Neural progenitor cell (in vitro differentiated cells): ENCODE data around the gene CARMIL1. TPM values are rescaled to one million over a fixed set of nuclear protein-coding genes. Genes with fewer than 3 reads are reported as not detected.

Experiments
- DNase-seq: peaks from one replicate; pipeline ENCODE4 v3.0.0-alpha.2; 2016; ENCODE audit warnings: low spot score
- H2AFZ ChIP-seq: fragments of 200-600 bp; sonication (generic); replicated peaks from 2 replicates; pipeline ENCODE4 v1.6.1; 2016; ENCODE audit warnings: antibody characterized with exemption
- H3F3A ChIP-seq: fragments of 200-600 bp; sonication (generic); 2 replicates; pipeline ENCODE4 v1.6.1; 2016; ENCODE audit warnings: antibody characterized with exemption, low read depth
- H3K27ac ChIP-seq: fragments of 200-600 bp; sonication (generic); 2 replicates; pipeline ENCODE4 v1.5.1; 2016; ENCODE audit warnings: mild to moderate bottlenecking
- H3K27me3 ChIP-seq: fragments of 200-600 bp; sonication (generic); 2 replicates; pipeline ENCODE4 v1.6.1; 2016; ENCODE audit warnings: mild to moderate bottlenecking, moderate library complexity
- H3K36me3 ChIP-seq: fragments of 200-600 bp; sonication (generic); 2 replicates; pipeline ENCODE4 v1.5.1; 2016
- H3K4me1 ChIP-seq: fragments of 200-600 bp; sonication (generic); 2 replicates; pipeline ENCODE4 v1.6.1; 2016; ENCODE audit warnings: mixed run types
- H3K4me2 ChIP-seq: fragments of 200-600 bp; sonication (generic); 2 replicates; pipeline ENCODE4 v1.6.1; 2016
- H3K4me3 ChIP-seq: fragments of 200-600 bp; sonication (generic); 2 replicates; pipeline ENCODE4 v1.5.1; 2016
- H3K79me2 ChIP-seq: fragments of 200-600 bp; sonication (generic); 2 replicates; pipeline ENCODE4 v1.6.1; 2016; ENCODE audit warnings: low read depth
- H3K9ac ChIP-seq: fragments of 200-600 bp; sonication (generic); 2 replicates; pipeline ENCODE4 v1.6.1; 2016
- H3K9me3 ChIP-seq: fragments of 200-600 bp; sonication (generic); 2 replicates; pipeline ENCODE4 v1.5.1; 2016; ENCODE audit warnings: low read depth
- H4K20me1 ChIP-seq: fragments of 200-600 bp; sonication (generic); 2 replicates; pipeline ENCODE4 v1.6.1; 2016; ENCODE audit warnings: low read depth
- H3K27ac Mint-ChIP-seq: 3 replicates; pipeline ENCODE4 v1.8.0; 2021; ENCODE audit warnings: mixed read lengths
- H3K27me3 Mint-ChIP-seq: 2 replicates; pipeline ENCODE4 v1.8.0; 2022; ENCODE audit warnings: low read depth, mild to moderate bottlenecking, inconsistent platforms, moderate library complexity, mixed read lengths; ENCODE audit not compliant: insufficient read depth
- H3K36me3 Mint-ChIP-seq: 3 replicates; pipeline ENCODE4 v1.8.0; 2021; ENCODE audit warnings: mixed read lengths
- H3K4me1 Mint-ChIP-seq: 3 replicates; pipeline ENCODE4 v1.8.0; 2021; ENCODE audit warnings: mixed read lengths
- H3K4me3 Mint-ChIP-seq: 3 replicates; pipeline ENCODE4 v1.8.0; 2021; ENCODE audit warnings: mild to moderate bottlenecking, moderate library complexity, mixed read lengths
- H3K9me3 Mint-ChIP-seq: 3 replicates; pipeline ENCODE4 v1.8.0; 2020; ENCODE audit warnings: mixed read lengths
- CTCF ChIP-seq: fragments of 200-600 bp; sonication (generic); IDR thresholded peaks from 2 replicates; pipeline ENCODE4 v1.5.1; 2017; ENCODE audit warnings: antibody characterized with exemption, mild to moderate bottlenecking
- EZH2 ChIP-seq: fragments of 200-600 bp; sonication (generic); IDR thresholded peaks from 2 replicates; pipeline ENCODE4 v1.6.1; 2017; ENCODE audit warnings: antibody characterized with exemption, mild to moderate bottlenecking, moderate library complexity
- EZH2phosphoT487 ChIP-seq: fragments of 200-600 bp; sonication (generic); IDR thresholded peaks from 2 replicates; pipeline ENCODE4 v1.6.1; 2017; ENCODE audit warnings: antibody characterized with exemption
- total RNA-seq: library from RNA; depleted of rRNA; stranded (reverse); fragments of >200 nt; gene quantifications from 2 replicates; pipeline ENCODE4 v1.2.3, GENCODE V29; 2015; ENCODE audit warnings: low replicate concordance

CARMIL1 gene
- total RNA-seq, 1 donor from 2014 or later = 13.3 TPM

DNA sequence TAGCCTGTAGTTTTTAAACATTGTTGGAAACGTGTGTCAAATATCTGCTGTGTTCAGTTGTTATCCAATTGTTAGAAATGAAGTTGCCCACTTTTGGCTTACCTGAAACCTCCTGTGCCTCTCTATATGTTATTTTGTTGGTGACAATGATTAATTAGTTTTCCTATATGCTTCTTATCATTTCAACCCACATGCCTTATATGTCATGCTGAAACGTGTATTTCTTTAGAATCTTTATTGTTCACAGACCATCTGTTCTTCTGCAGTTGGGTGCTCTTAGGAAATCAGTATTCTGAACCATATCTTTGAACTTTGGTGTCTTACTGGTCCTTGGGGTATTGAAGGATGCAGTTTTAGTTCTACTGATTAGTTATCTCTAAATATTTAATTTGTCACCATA is 281.7 kb downstream of the CARMIL1 start:
- Mint-ChIP-seq H3K27ac (no peak overlapping the region), H3K4me1 (peaks cover 4% of the 10 kb centered on the region), H3K27me3 (no peaks in the 10 kb centered on the region), H3K36me3 (no peaks in the 10 kb centered on the region), H3K4me3 (no peak overlapping the region), H3K9me3 (no peaks in the 10 kb centered on the region)
- Histone ChIP-seq H3K79me2 (no peaks in the 10 kb centered on the region), H3F3A (no peaks in the 10 kb centered on the region), H3K9ac (no peak overlapping the region), H2AFZ (no peak overlapping the region), H3K9me3 (no peaks in the 10 kb centered on the region), H4K20me1 (no peaks in the 10 kb centered on the region), H3K4me2 (no peak overlapping the region), H3K27me3 (no peaks in the 10 kb centered on the region), H3K36me3 (no peaks in the 10 kb centered on the region), H3K27ac (no peak overlapping the region), H3K4me1 (no peaks in the 10 kb centered on the region), H3K4me3 (no peak overlapping the region)
- DNase-seq = no peak
- TF ChIP-seq EZH2phosphoT487 (no peak), CTCF (no peak), EZH2 (no peak)

GRCh38 chr6:25564943-25565342 is 285.8 kb downstream of the CARMIL1 start:
- no peak overlapping the region for H3K4me3 Mint-ChIP-seq
- no peaks in the 10 kb centered on the region for H3K36me3 Mint-ChIP-seq
- H3K27me3 Mint-ChIP-seq = no peaks in the 10 kb centered on the region

DNA sequence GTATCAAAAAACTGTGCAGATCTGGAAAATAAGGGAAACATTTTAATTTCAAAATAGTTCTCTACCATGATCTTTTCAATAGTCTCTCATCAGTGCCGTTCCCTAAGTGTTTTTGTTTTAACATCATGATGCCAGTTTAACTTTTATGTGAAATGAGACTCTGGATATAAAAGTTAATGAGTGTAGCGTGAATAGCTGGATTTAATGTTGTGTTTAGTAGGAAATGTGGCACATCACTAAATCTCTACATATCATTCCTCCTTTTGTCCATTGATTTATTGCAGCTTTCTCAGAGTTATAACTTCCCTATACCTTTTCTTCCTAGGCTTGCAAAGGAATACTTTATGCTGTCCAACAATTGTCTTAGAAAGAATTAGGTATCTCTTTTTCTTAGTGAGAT is 291.4 kb downstream of the CARMIL1 start:
- Histone ChIP-seq H3K36me3 (no peaks in the 10 kb centered on the region), H4K20me1 (no peaks in the 10 kb centered on the region), H3K9ac (no peak overlapping the region), H3K27ac (no peak overlapping the region), H3K4me3 (no peak overlapping the region), H3F3A (no peaks in the 10 kb centered on the region), H2AFZ (no peak overlapping the region), H3K4me1 (no peaks in the 10 kb centered on the region), H3K9me3 (no peaks in the 10 kb centered on the region), H3K4me2 (no peak overlapping the region), H3K79me2 (no peaks in the 10 kb centered on the region), H3K27me3 (no peaks in the 10 kb centered on the region)
- Mint-ChIP-seq H3K4me1 (no peaks in the 10 kb centered on the region), H3K36me3 (no peaks in the 10 kb centered on the region), H3K9me3 (no peaks in the 10 kb centered on the region), H3K27me3 (no peaks in the 10 kb centered on the region), H3K27ac (no peak overlapping the region), H3K4me3 (no peak overlapping the region)
- no peak for TF ChIP-seq EZH2phosphoT487
- TF ChIP-seq EZH2 = no peak
- TF ChIP-seq CTCF = no peak
- no peak for DNase-seq

More at GRCh38 chr6:25564943-25565342, 285.8 kb downstream of the CARMIL1 start:
- Histone ChIP-seq H3F3A (no peaks in the 10 kb centered on the region), H3K4me1 (no peaks in the 10 kb centered on the region), H3K4me3 (no peak overlapping the region), H3K36me3 (no peaks in the 10 kb centered on the region), H3K4me2 (no peak overlapping the region), H3K27me3 (no peaks in the 10 kb centered on the region), H3K27ac (no peak overlapping the region), H4K20me1 (no peaks in the 10 kb centered on the region), H3K9me3 (no peaks in the 10 kb centered on the region), H3K79me2 (no peaks in the 10 kb centered on the region), H3K9ac (no peak overlapping the region), H2AFZ (no peak overlapping the region)
- no peak overlapping the region for H3K27ac Mint-ChIP-seq
- H3K9me3 Mint-ChIP-seq = no peaks in the 10 kb centered on the region
- no peaks in the 10 kb centered on the region for H3K4me1 Mint-ChIP-seq
- no peak for TF ChIP-seq EZH2
- no peak for TF ChIP-seq EZH2phosphoT487
- no peak for TF ChIP-seq CTCF
- no peak for DNase-seq

DNA sequence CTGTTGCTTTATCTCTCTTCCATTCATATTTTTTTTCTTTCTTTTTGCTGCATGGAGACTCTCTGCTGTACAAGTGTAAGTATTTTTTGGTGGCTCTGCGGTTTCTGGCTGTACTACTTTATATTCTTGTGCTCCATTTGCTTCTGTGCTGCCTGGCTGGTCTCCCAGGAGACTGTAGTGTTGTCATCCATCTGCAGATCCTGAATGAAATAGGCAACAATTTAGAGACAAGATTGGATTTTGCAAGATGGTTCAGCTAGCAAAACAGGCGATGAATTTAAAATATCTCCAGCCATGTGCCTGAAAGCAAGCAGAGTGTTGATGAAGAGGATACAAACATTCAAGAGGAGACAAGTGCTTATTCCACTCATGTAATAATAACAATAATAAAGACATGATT is 297.7 kb downstream of the CARMIL1 start:
- Mint-ChIP-seq H3K27ac (no peak overlapping the region), H3K4me3 (no peak overlapping the region), H3K36me3 (no peaks in the 10 kb centered on the region), H3K27me3 (no peaks in the 10 kb centered on the region), H3K9me3 (no peaks in the 10 kb centered on the region), H3K4me1 (peaks cover 9% of the 10 kb centered on the region)
- Histone ChIP-seq H2AFZ (no peak overlapping the region), H3K4me3 (no peak overlapping the region), H3K9ac (no peak overlapping the region), H3K27me3 (no peaks in the 10 kb centered on the region), H3K4me2 (no peak overlapping the region), H3K9me3 (no peaks in the 10 kb centered on the region), H3F3A (no peaks in the 10 kb centered on the region), H3K27ac (no peak overlapping the region), H3K36me3 (no peaks in the 10 kb centered on the region), H3K4me1 (no peaks in the 10 kb centered on the region), H4K20me1 (no peaks in the 10 kb centered on the region), H3K79me2 (no peaks in the 10 kb centered on the region)
- TF ChIP-seq CTCF (no peak), EZH2 (no peak), EZH2phosphoT487 (no peak)
- DNase-seq = no peak
